Measurements from ENCODE around the gene SRC. TPM values are rescaled to one million over a fixed set of nuclear protein-coding genes. Genes with fewer than 3 reads are reported as not detected.

The SRC gene
- 10 to 100 TPM; 37.4 to 53.5 TPM for total RNA-seq
- polyA plus RNA-seq (ENCODE audit: insufficient read length in 6 of 6): 10 to 100 TPM; 63.5 to 93.0 (median 77.0) TPM
- long read RNA-seq, donor 1, full-length matches to known transcripts: 5 of 18 reads
- long read RNA-seq, donor 1, partial matches to known transcripts: 13 of 18 reads
- long read RNA-seq, donor 1, other reads (novel, unspliced or antisense): 0 of 18 reads
- long read RNA-seq, donor 2, full-length matches to known transcripts: 7 of 12 reads
- long read RNA-seq, donor 2, partial matches to known transcripts: 5 of 12 reads
- long read RNA-seq, donor 2, other reads (novel, unspliced or antisense): 0 of 12 reads
- long read RNA-seq, donor 3, full-length matches to known transcripts: 1 of 8 reads
- long read RNA-seq, donor 3, partial matches to known transcripts: 7 of 8 reads
- long read RNA-seq, donor 3, other reads (novel, unspliced or antisense): 0 of 8 reads
- long read RNA-seq, donor 4, partial matches to known transcripts: 0 of 2 reads
- long read RNA-seq, donor 4, other reads (novel, unspliced or antisense): 2 of 2 reads
- long read RNA-seq, donor 5, partial matches to known transcripts: 0 of 5 reads
- long read RNA-seq, donor 5, other reads (novel, unspliced or antisense): 5 of 5 reads
- long read RNA-seq, donor 6, full-length matches to known transcripts: 2 of 21 reads
- long read RNA-seq, donor 6, partial matches to known transcripts: 19 of 21 reads
- long read RNA-seq, donor 6, other reads (novel, unspliced or antisense): 0 of 21 reads
- long read RNA-seq, donor 7, full-length matches to known transcripts: 3 of 10 reads
- long read RNA-seq, donor 7, partial matches to known transcripts: 7 of 10 reads
- long read RNA-seq, donor 7, other reads (novel, unspliced or antisense): 0 of 10 reads
- long read RNA-seq, donor 8, full-length matches to known transcripts: 8 of 8 reads
- long read RNA-seq, donor 8, partial matches to known transcripts: 0 of 8 reads
- long read RNA-seq, donor 8, other reads (novel, unspliced or antisense): 0 of 8 reads
- long read RNA-seq, donor 9: 0 reads
- long read RNA-seq, donor 10, partial matches to known transcripts: 0 of 4 reads
- long read RNA-seq, donor 10, other reads (novel, unspliced or antisense): 4 of 4 reads
- long read RNA-seq, donor 11, full-length matches to known transcripts: 1 of 7 reads
- long read RNA-seq, donor 11, partial matches to known transcripts: 6 of 7 reads
- long read RNA-seq, donor 11, other reads (novel, unspliced or antisense): 0 of 7 reads
- long read RNA-seq, donor 12, full-length matches to known transcripts: 3 of 29 reads
- long read RNA-seq, donor 12, partial matches to known transcripts: 26 of 29 reads
- long read RNA-seq, donor 12, other reads (novel, unspliced or antisense): 0 of 29 reads

GRCh38 chr20:37345339-37346235 lies at the start of gene SRC:
SRC (plus strand) TSS chr20:37346140; CDS start chr20:37384154, 38,014 bp downstream.
- ATAC-seq (peak; percentile 69), DNase-seq (peak; percentile 56 to 95 (median 86))
- Histone ChIP-seq H3K27me3 (peaks cover 0 to 30% of the 10 kb centered on the region in 2 donors), H3K4me3 (peak within 1 kb of the TSS; percentile 43 to 61), H3K4me1 (peaks cover 16 to 35% of the 10 kb centered on the region in 2 donors), H3K36me3 (no peaks in the 10 kb centered on the region), H3K27ac (peak within 1 kb of the TSS; percentile 58 to 60), H3K9me3 (no peaks in the 10 kb centered on the region)
- TF ChIP-seq CTCF (IDR thresholded peaks at IDR 0.05): no peak
- intact Hi-C loops (cut with DNase I): no loop called here

- DNase-seq: no peak
- Histone ChIP-seq H3K27ac (no peak overlapping the region), H3K9me3 (no peaks in the 10 kb centered on the region), H3K4me3 (no peak overlapping the region), H3K4me1 (peaks cover 16 to 68% of the 10 kb centered on the region in 2 donors), H3K36me3 (peaks cover 0 to 36% of the 10 kb centered on the region in 2 donors), H3K27me3 (no peaks in the 10 kb centered on the region)
- no peak for ATAC-seq
- intact Hi-C loops (cut with DNase I): no loop called here
- no peak for TF ChIP-seq CTCF (IDR thresholded peaks at IDR 0.05)
Observed at GRCh38 chr20:37296371-37296770, 49.6 kb upstream of the SRC start.

- Histone ChIP-seq H3K27me3 (no peaks in the 10 kb centered on the region), H3K9me3 (no peaks in the 10 kb centered on the region), H3K27ac (peak overlapping the region in 1 of 2 donors; percentile 30), H3K4me1 (peaks cover 16 to 61% of the 10 kb centered on the region in 2 donors), H3K4me3 (no peak overlapping the region), H3K36me3 (peaks cover 0 to 41% of the 10 kb centered on the region in 2 donors)
- ATAC-seq: no peak
- no peak for DNase-seq
- TF ChIP-seq CTCF (IDR thresholded peaks at IDR 0.05): no peak
- intact Hi-C loops (cut with DNase I): no loop called here
Observed at GRCh38 chr20:37297066-37297736, 48.7 kb upstream of the SRC start.
